ENCODE data around the gene KRT74. TPM values are rescaled to one million over a fixed set of nuclear protein-coding genes. Genes with fewer than 3 reads are reported as not detected.

KRT74 gene
- total RNA-seq, 1 experiment from 2014 or later, result not detected

DNA sequence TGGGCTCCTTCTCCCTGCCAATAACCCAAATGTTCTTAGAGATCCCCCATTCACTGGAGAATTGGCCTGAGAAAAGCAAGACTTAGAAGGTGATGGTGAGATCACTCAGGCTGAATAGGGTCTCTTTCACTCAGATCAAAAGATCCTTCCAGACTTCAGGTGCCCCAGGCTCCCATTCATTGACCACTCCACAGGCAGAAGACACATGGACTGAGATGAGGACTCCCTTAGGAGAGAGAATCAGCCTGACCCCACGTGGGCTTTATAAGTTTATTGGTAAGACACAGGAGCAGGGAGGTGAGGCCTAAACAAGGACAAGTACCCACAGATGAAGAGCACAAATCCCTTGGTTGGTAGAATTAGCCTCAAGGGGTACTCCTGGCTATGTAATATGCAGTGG lies 33.7 kb upstream of the KRT74 start:
- peaks cover 4% of the 10 kb centered on the region; the same call in 1 of the 2 replicates for H3K4me1 Mint-ChIP-seq
- CTCF ChIA-PET, result no interaction called here
- POLR2A ChIA-PET, result no interaction called here
- ATAC-seq (no peak), DNase-seq (ENCODE audit: low spot score) (no peak)
- TF ChIP-seq GTF2I (CRISPR knock-in tag; conservative IDR thresholded peaks at IDR 0.05) (no peak), FOXJ3 (CRISPR knock-in tag; IDR thresholded peaks at IDR 0.05; ENCODE audit: borderline replicate concordance) (no peak), ZNF232 (CRISPR knock-in tag; IDR thresholded peaks at IDR 0.05) (no peak), TP53 (CRISPR knock-in tag; IDR thresholded peaks at IDR 0.05) (no peak), ESRRA (CRISPR knock-in tag; IDR thresholded peaks at IDR 0.05; ENCODE audit: borderline replicate concordance) (no peak)
- TF ChIP-seq, protein P1, sequence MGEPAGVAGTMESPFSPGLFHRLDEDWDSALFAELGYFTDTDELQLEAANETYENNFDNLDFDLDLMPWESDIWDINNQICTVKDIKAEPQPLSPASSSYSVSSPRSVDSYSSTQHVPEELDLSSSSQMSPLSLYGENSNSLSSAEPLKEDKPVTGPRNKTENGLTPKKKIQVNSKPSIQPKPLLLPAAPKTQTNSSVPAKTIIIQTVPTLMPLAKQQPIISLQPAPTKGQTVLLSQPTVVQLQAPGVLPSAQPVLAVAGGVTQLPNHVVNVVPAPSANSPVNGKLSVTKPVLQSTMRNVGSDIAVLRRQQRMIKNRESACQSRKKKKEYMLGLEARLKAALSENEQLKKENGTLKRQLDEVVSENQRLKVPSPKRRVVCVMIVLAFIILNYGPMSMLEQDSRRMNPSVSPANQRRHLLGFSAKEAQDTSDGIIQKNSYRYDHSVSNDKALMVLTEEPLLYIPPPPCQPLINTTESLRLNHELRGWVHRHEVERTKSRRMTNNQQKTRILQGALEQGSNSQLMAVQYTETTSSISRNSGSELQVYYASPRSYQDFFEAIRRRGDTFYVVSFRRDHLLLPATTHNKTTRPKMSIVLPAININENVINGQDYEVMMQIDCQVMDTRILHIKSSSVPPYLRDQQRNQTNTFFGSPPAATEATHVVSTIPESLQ (CRISPR knock-in tag; IDR thresholded peaks at IDR 0.05), result no peak
- no peak overlapping the region for H3K4me3 Mint-ChIP-seq
- H3K9me3 Mint-ChIP-seq, result no peaks in the 10 kb centered on the region
- H3K27me3 Mint-ChIP-seq (ENCODE audit: low read depth), result peaks cover 10% of the 10 kb centered on the region
- no peaks in the 10 kb centered on the region for H3K36me3 Mint-ChIP-seq
- H3K27ac Mint-ChIP-seq, result no peak overlapping the region; the same call in 1 of the 2 replicates

DNA sequence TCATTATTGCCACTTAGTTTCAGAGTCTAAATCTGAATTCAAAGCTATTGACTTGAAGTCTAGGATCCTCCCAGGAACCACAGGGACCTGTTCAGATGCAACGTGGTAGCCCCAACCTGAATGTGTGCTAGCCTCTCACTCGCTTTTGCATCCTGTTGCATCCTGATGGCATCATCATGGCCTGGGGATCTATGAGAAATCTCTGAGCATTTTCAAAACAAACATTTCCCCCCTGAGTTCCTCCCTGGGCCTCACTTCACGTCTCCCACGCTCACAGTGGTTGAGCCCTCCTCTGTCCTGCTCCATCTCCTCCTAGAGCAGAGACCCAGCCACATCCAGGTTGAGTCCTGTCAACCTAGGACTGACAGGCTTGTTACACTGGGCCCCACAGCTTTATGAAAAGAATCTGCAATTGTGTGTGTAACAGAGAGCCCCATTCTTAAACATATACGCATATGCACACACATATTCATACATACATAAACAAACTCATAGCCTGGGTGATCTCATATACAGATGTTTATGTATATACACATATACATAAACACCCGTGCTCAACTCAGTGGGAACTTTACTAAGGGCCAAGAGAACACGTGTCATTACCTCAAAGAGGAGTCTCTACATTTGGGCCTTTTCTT lies 33.1 kb upstream of the KRT74 start:
- Mint-ChIP-seq H3K9me3 (no peaks in the 10 kb centered on the region), H3K27me3 (ENCODE audit: low read depth) (peaks cover 16% of the 10 kb centered on the region), H3K27ac (no peak overlapping the region), H3K36me3 (no peaks in the 10 kb centered on the region), H3K4me3 (no peak overlapping the region), H3K4me1 (peaks cover 4% of the 10 kb centered on the region; the same call in 1 of the 2 replicates)
- ChIA-PET POLR2A (no interaction called here), CTCF (interaction anchor here (1.0 kb wide), 1 partner anchor 264 kb away, joined by 4 read pairs; no protein-coding TSS in a partner anchor)
- no peak for ATAC-seq
- DNase-seq (ENCODE audit: low spot score), result no peak
- TF ChIP-seq, protein P2, sequence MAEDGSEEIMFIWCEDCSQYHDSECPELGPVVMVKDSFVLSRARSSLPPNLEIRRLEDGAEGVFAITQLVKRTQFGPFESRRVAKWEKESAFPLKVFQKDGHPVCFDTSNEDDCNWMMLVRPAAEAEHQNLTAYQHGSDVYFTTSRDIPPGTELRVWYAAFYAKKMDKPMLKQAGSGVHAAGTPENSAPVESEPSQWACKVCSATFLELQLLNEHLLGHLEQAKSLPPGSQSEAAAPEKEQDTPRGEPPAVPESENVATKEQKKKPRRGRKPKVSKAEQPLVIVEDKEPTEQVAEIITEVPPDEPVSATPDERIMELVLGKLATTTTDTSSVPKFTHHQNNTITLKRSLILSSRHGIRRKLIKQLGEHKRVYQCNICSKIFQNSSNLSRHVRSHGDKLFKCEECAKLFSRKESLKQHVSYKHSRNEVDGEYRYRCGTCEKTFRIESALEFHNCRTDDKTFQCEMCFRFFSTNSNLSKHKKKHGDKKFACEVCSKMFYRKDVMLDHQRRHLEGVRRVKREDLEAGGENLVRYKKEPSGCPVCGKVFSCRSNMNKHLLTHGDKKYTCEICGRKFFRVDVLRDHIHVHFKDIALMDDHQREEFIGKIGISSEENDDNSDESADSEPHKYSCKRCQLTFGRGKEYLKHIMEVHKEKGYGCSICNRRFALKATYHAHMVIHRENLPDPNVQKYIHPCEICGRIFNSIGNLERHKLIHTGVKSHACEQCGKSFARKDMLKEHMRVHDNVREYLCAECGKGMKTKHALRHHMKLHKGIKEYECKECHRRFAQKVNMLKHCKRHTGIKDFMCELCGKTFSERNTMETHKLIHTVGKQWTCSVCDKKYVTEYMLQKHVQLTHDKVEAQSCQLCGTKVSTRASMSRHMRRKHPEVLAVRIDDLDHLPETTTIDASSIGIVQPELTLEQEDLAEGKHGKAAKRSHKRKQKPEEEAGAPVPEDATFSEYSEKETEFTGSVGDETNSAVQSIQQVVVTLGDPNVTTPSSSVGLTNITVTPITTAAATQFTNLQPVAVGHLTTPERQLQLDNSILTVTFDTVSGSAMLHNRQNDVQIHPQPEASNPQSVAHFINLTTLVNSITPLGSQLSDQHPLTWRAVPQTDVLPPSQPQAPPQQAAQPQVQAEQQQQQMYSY (CRISPR knock-in tag; IDR thresholded peaks at IDR 0.05), result no peak
- TF ChIP-seq, protein P3, sequence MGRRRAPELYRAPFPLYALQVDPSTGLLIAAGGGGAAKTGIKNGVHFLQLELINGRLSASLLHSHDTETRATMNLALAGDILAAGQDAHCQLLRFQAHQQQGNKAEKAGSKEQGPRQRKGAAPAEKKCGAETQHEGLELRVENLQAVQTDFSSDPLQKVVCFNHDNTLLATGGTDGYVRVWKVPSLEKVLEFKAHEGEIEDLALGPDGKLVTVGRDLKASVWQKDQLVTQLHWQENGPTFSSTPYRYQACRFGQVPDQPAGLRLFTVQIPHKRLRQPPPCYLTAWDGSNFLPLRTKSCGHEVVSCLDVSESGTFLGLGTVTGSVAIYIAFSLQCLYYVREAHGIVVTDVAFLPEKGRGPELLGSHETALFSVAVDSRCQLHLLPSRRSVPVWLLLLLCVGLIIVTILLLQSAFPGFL (CRISPR knock-in tag; IDR thresholded peaks at IDR 0.05; ENCODE audit: borderline replicate concordance), result no peak
- TF ChIP-seq JAZF1 (CRISPR knock-in tag; IDR thresholded peaks at IDR 0.05), result no peak
- no peak for TF ChIP-seq CREM (CRISPR knock-in tag; IDR thresholded peaks at IDR 0.05)
- no peak for TF ChIP-seq GABPB1 (CRISPR knock-in tag; IDR thresholded peaks at IDR 0.05)
- TF ChIP-seq, protein P4, sequence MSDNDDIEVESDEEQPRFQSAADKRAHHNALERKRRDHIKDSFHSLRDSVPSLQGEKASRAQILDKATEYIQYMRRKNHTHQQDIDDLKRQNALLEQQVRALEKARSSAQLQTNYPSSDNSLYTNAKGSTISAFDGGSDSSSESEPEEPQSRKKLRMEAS (CRISPR knock-in tag; IDR thresholded peaks at IDR 0.05), result no peak
- TF ChIP-seq, protein P5, sequence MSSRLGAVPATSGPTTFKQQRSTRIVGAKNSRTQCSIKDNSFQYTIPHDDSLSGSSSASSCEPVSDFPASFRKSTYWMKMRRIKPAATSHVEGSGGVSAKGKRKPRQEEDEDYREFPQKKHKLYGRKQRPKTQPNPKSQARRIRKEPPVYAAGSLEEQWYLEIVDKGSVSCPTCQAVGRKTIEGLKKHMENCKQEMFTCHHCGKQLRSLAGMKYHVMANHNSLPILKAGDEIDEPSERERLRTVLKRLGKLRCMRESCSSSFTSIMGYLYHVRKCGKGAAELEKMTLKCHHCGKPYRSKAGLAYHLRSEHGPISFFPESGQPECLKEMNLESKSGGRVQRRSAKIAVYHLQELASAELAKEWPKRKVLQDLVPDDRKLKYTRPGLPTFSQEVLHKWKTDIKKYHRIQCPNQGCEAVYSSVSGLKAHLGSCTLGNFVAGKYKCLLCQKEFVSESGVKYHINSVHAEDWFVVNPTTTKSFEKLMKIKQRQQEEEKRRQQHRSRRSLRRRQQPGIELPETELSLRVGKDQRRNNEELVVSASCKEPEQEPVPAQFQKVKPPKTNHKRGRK (CRISPR knock-in tag; IDR thresholded peaks at IDR 0.05; ENCODE audit: borderline replicate concordance), result no peak
- TF ChIP-seq, protein P6, sequence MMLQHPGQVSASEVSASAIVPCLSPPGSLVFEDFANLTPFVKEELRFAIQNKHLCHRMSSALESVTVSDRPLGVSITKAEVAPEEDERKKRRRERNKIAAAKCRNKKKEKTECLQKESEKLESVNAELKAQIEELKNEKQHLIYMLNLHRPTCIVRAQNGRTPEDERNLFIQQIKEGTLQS (CRISPR knock-in tag; conservative IDR thresholded peaks at IDR 0.05), result no peak
